GM18520 (cell line): Measurements from ENCODE around the gene TSKU.
"Not testable (repeated sequence)": the region's sequence is repeated elsewhere in the genome, so short reads cannot be mapped to it uniquely, and the experiment has no call there.

ENCODE experiments used
- ATAC-seq: cut with Tn5 transposase; IDR thresholded peaks from one replicate; pipeline ENCODE4 v1.9.1; 2021; ENCODE audit not compliant: unreplicated experiment

Gene TSKU

GRCh38 chr11:76787271-76787670 is 4.1 kb downstream of the TSKU start:
- ATAC-seq: no peak

GRCh38 chr11:76787911-76788596 is 4.9 kb downstream of the TSKU start:
- no peak for ATAC-seq

GRCh38 chr11:76788661-76789442 is 5.7 kb downstream of the TSKU start:
- ATAC-seq: no peak

- no peak for ATAC-seq
These were observed 6.2 kb downstream of the TSKU start for GRCh38 chr11:76789443-76789719.

- no peak for ATAC-seq
These were observed 7.1 kb downstream of the TSKU start for GRCh38 chr11:76790251-76790650.

GRCh38 chr11:76791002-76791770 is 8.0 kb downstream of the TSKU start:
- not testable (repeated sequence) for ATAC-seq

GRCh38 chr11:76791861-76792260 is 8.7 kb downstream of the TSKU start:
- ATAC-seq: no peak

- no peak for ATAC-seq
These were observed 9.5 kb downstream of the TSKU start for GRCh38 chr11:76792505-76793264.

GRCh38 chr11:76793391-76794291 is 10.5 kb downstream of the TSKU start:
- no peak for ATAC-seq

GRCh38 chr11:76794371-76795289 is 11.5 kb downstream of the TSKU start:
- ATAC-seq: no peak

GRCh38 chr11:76795290-76795935 is 12.3 kb downstream of the TSKU start:
- no peak for ATAC-seq

- no peak for ATAC-seq
These were observed 12.8 kb downstream of the TSKU start for GRCh38 chr11:76795936-76796441.

GRCh38 chr11:76796511-76797198 is 13.5 kb downstream of the TSKU start:
- ATAC-seq: no peak

- ATAC-seq: no peak
These were observed 14.4 kb downstream of the TSKU start for GRCh38 chr11:76797341-76798201.

GRCh38 chr11:76798202-76798581 is 15.0 kb downstream of the TSKU start:
- no peak for ATAC-seq

GRCh38 chr11:76798671-76799065 is 15.5 kb downstream of the TSKU start:
- no peak for ATAC-seq
